Loucy (cell line): ENCODE results near the gene CSPG5.
A peak's percentile ranks its signal among the peaks of the same experiment; 100 is the strongest.

Source experiments
- H2AFZ ChIP-seq: fragments of 200-600 bp; sonication (generic); 2 replicates; pipeline ENCODE4 v1.6.0; 2016; ENCODE audit warnings: antibody characterized with exemption, mild to moderate bottlenecking, low read length, moderate library complexity
- H3F3A ChIP-seq: fragments of 200-600 bp; 2 replicates; pipeline ENCODE4 v1.6.0; 2016; ENCODE audit warnings: antibody characterized with exemption, low read depth, mild to moderate bottlenecking
- H3K27me3 ChIP-seq: fragments of 200-600 bp; sonication (generic); 2 replicates; pipeline ENCODE4 v1.6.1; 2014; ENCODE audit warnings: low read length, mild to moderate bottlenecking; ENCODE audit not compliant: insufficient read depth, poor library complexity, severe bottlenecking
- H3K36me3 ChIP-seq: fragments of 200-600 bp; sonication (generic); 2 replicates; pipeline ENCODE4 v1.6.1; 2016; ENCODE audit warnings: low read length; ENCODE audit not compliant: insufficient read depth
- H3K4me1 ChIP-seq: fragments of 200-600 bp; sonication (generic); 2 replicates; pipeline ENCODE4 v1.5.1; 2014; ENCODE audit warnings: low read length, mild to moderate bottlenecking; ENCODE audit not compliant: insufficient read depth, poor library complexity, severe bottlenecking
- H3K4me2 ChIP-seq: fragments of 200-600 bp; sonication (generic); 2 replicates; pipeline ENCODE4 v1.6.0; 2014; ENCODE audit warnings: antibody characterized with exemption, low read length, low read depth, mild to moderate bottlenecking; ENCODE audit not compliant: poor library complexity, severe bottlenecking
- H3K4me3 ChIP-seq: fragments of 200-600 bp; sonication (generic); 2 replicates; pipeline ENCODE4 v1.5.1; 2014; ENCODE audit warnings: low read length, mild to moderate bottlenecking, mixed read lengths; ENCODE audit not compliant: poor library complexity, severe bottlenecking
- H3K79me2 ChIP-seq: fragments of 200-600 bp; sonication (generic); 2 replicates; pipeline ENCODE4 v1.6.1; 2014; ENCODE audit warnings: low read length; ENCODE audit not compliant: insufficient read depth
- H3K9ac ChIP-seq: fragments of 200-600 bp; sonication (generic); 2 replicates; pipeline ENCODE4 v1.6.0; 2014; ENCODE audit warnings: mild to moderate bottlenecking, low read depth, low read length, moderate library complexity; ENCODE audit not compliant: poor library complexity, severe bottlenecking
- H3K9me2 ChIP-seq: fragments of 200-600 bp; sonication (generic); replicated peaks from 2 replicates; pipeline ENCODE4 v1.6.1; 2016; ENCODE audit warnings: low read depth, low read length, mixed read lengths
- H3K9me3 ChIP-seq: fragments of 200-600 bp; sonication (generic); 2 replicates; pipeline ENCODE4 v1.6.1; 2014; ENCODE audit warnings: mild to moderate bottlenecking, antibody characterized with exemption, low read length, low read depth; ENCODE audit not compliant: insufficient read depth
- H4K20me1 ChIP-seq: fragments of 200-600 bp; sonication (generic); 2 replicates; pipeline ENCODE4 v1.6.0; 2014; ENCODE audit warnings: antibody characterized with exemption, low read length, mild to moderate bottlenecking; ENCODE audit not compliant: insufficient read depth, poor library complexity, severe bottlenecking
- CTCF ChIP-seq: fragments of 200-600 bp; sonication (generic); conservative IDR thresholded peaks from 2 replicates; pipeline ENCODE4 v1.5.1; 2014; ENCODE audit warnings: mild to moderate bottlenecking, antibody characterized with exemption, low read length
- EZH2phosphoT487 ChIP-seq: fragments of 200-600 bp; IDR thresholded peaks from 2 replicates; pipeline ENCODE4 v1.6.1; 2018; ENCODE audit warnings: antibody characterized with exemption, mild to moderate bottlenecking, moderate library complexity, borderline replicate concordance

CSPG5 gene

GRCh38 chr3:47527952-47528725 lies 50.5 kb downstream of the CSPG5 start:
- no peaks in the 10 kb centered on the region for H4K20me1 ChIP-seq
- H2AFZ ChIP-seq = no peak overlapping the region

GRCh38 chr3:47525617-47526016 lies 53.0 kb downstream of the CSPG5 start:
- no peaks in the 10 kb centered on the region for H3F3A ChIP-seq
- no peaks in the 10 kb centered on the region for H3K79me2 ChIP-seq
- H3K4me3 ChIP-seq = no peak overlapping the region
- no peak overlapping the region for H2AFZ ChIP-seq
- H4K20me1 ChIP-seq = no peaks in the 10 kb centered on the region
- H3K9me2 ChIP-seq = no peaks in the 10 kb centered on the region
- no peaks in the 10 kb centered on the region for H3K9me3 ChIP-seq
- H3K36me3 ChIP-seq = no peaks in the 10 kb centered on the region
- H3K9ac ChIP-seq = no peak overlapping the region
- no peak for TF ChIP-seq EZH2phosphoT487
- no peak for TF ChIP-seq CTCF
- H3K27me3 ChIP-seq = no peaks in the 10 kb centered on the region
- H3K4me1 ChIP-seq = peaks cover 4% of the 10 kb centered on the region
- H3K4me2 ChIP-seq = no peak overlapping the region

More at GRCh38 chr3:47527952-47528725, 50.5 kb downstream of the CSPG5 start:
- Histone ChIP-seq H3F3A (no peaks in the 10 kb centered on the region), H3K4me3 (no peak overlapping the region), H3K36me3 (no peaks in the 10 kb centered on the region), H3K4me1 (no peaks in the 10 kb centered on the region), H3K79me2 (no peaks in the 10 kb centered on the region), H3K9me2 (no peaks in the 10 kb centered on the region), H3K9ac (no peak overlapping the region), H3K27me3 (no peaks in the 10 kb centered on the region), H3K9me3 (no peaks in the 10 kb centered on the region), H3K4me2 (no peak overlapping the region)
- TF ChIP-seq EZH2phosphoT487 (no peak), CTCF (no peak)

- Histone ChIP-seq H3K79me2 (no peaks in the 10 kb centered on the region), H2AFZ (0 out of 2 replicates have a peak overlapping the region, but pooled peaks have one; percentile 39)
- TF ChIP-seq EZH2phosphoT487 = no peak
- no peak for TF ChIP-seq CTCF
These were observed 55.2 kb downstream of the CSPG5 start for GRCh38 chr3:47523310-47524073.

More at GRCh38 chr3:47523310-47524073, 55.2 kb downstream of the CSPG5 start:
- Histone ChIP-seq H3K4me2 (no peak overlapping the region), H3K4me3 (no peak overlapping the region), H3K36me3 (no peaks in the 10 kb centered on the region), H3F3A (no peaks in the 10 kb centered on the region), H3K9me3 (no peaks in the 10 kb centered on the region), H3K9me2 (no peaks in the 10 kb centered on the region), H3K27me3 (no peaks in the 10 kb centered on the region), H3K9ac (no peak overlapping the region), H4K20me1 (no peaks in the 10 kb centered on the region), H3K4me1 (peaks cover 4% of the 10 kb centered on the region)
